ENCODE data around the gene RAD51.

GRCh38 chr15:40764629-40765103, 69.7 kb downstream of the RAD51 start:
- TF ChIP-seq CTCF (IDR thresholded peaks at IDR 0.05; ENCODE audit: borderline replicate concordance, extremely low read depth, low read length, poor library complexity, severe bottlenecking) (no peak), EZH2 (IDR thresholded peaks at IDR 0.05; ENCODE audit: borderline replicate concordance, low read depth, low read length, severe bottlenecking) (no peak)
